GM12878 (cell line): ENCODE measurements around the gene KLF3. TPM values are rescaled to one million over a fixed set of nuclear protein-coding genes. Genes with fewer than 3 reads are reported as not detected.

Experiments
- ATAC-seq: fragments of 200-7000 bp; cut with Tn5 transposase; 3 replicates; pipeline ENCODE4 v1.9.1; 2020; ENCODE audit warnings: mild to moderate bottlenecking, moderate library complexity
- BruUV-seq: library from RNA; stranded (reverse); fragments of 400-500 nt; replicated peaks from 2 replicates; lab custom pipeline; 2021; lab: Mats Ljungman, UMichigan
- CTCF ChIA-PET: fragments of 300-600 bp; sonication (Branson Sonifier 250); formaldehyde crosslinking; extraction: SDS; loops from one replicate; lab custom pipeline; 2021; ENCODE audit warnings: inconsistent platforms; lab: Yijun Ruan, JAX
- POLR2A ChIA-PET: fragments of 350-600 bp; formaldehyde crosslinking; extraction: SDS; loops from one replicate; lab custom pipeline; 2021; ENCODE audit warnings: inconsistent platforms; lab: Charles Lee
- RAD21 ChIA-PET: fragments of 300-600 bp; sonication (Branson Sonifier 250); formaldehyde crosslinking; loops from one replicate; lab custom pipeline; 2023; ENCODE audit warnings: antibody characterized with exemption; ENCODE audit not compliant: unreplicated experiment; lab: Charles Lee
- SMC1A ChIA-PET: fragments of 300-600 bp; sonication (Branson Sonifier 250); formaldehyde crosslinking; loops from one replicate; lab custom pipeline; 2023; ENCODE audit not compliant: unreplicated experiment, uncharacterized antibody; lab: Charles Lee
- DNase-seq: peaks from one replicate; pipeline ENCODE4 v3.0.0-alpha.2; 2011; ENCODE audit warnings: low read depth, low spot score
- FAIRE-seq: peaks from 3 replicates; lab custom pipeline; 2011; peaks lifted over from hg19 to GRCh38; lab: Jason Lieb, UNC
- H2AFZ ChIP-seq: 2 replicates; pipeline ENCODE4 v1.6.0; 2011; ENCODE audit warnings: low read depth, low read length, control low read depth; ENCODE audit not compliant: control insufficient read depth
- H3K27ac ChIP-seq: 2 replicates; pipeline ENCODE4 v1.5.1; 2011; ENCODE audit warnings: control low read depth; ENCODE audit not compliant: control insufficient read depth, insufficient read depth
- H3K27me3 ChIP-seq, 2 experiments: replicated peaks in 1 of 2; 2 replicates each; pipeline versions ENCODE4 v1.6.0 to v1.6.1; 2011; ENCODE audit warnings: low read length in 1 of 2; ENCODE audit not compliant: control insufficient read depth in 2 of 2, insufficient read depth in 2 of 2
- H3K36me3 ChIP-seq, 2 experiments: 2 replicates each; pipeline ENCODE4 v1.5.1; 2011; ENCODE audit warnings: low read length in 1 of 2; ENCODE audit not compliant: control insufficient read depth in 2 of 2, insufficient read depth in 2 of 2
- H3K4me1 ChIP-seq: 2 replicates; pipeline ENCODE4 v1.6.1; 2011; ENCODE audit warnings: mild to moderate bottlenecking, low read length, moderate library complexity, mixed read lengths; ENCODE audit not compliant: control insufficient read depth, insufficient read depth
- H3K4me2 ChIP-seq: 2 replicates; pipeline ENCODE4 v1.6.0; 2011; ENCODE audit warnings: control low read depth; ENCODE audit not compliant: control insufficient read depth, insufficient read depth
- H3K4me3 ChIP-seq: fragments of 200-600 bp; sonication (generic); 2 replicates; pipeline ENCODE4 v1.5.1; 2016
- H3K79me2 ChIP-seq: 2 replicates; pipeline ENCODE4 v1.6.0; 2011; ENCODE audit warnings: low read length; ENCODE audit not compliant: control insufficient read depth, insufficient read depth
- H3K9ac ChIP-seq: 2 replicates; pipeline ENCODE4 v1.8.0; 2011; ENCODE audit warnings: low read length, control low read depth, mixed read lengths; ENCODE audit not compliant: control insufficient read depth, insufficient read depth
- H3K9me3 ChIP-seq: replicated peaks from 3 replicates; pipeline ENCODE4 v1.5.1; 2011; ENCODE audit warnings: mild to moderate bottlenecking, low read length; ENCODE audit not compliant: control insufficient read depth, insufficient read depth
- H4K20me1 ChIP-seq: 2 replicates; pipeline ENCODE4 v1.6.0; 2011; ENCODE audit not compliant: control insufficient read depth, insufficient read depth
- STAT1 ChIP-seq: fragments of 450-650 bp; conservative IDR thresholded peaks from 2 replicates; pipeline ENCODE4 v1.6.1; 2014; ENCODE audit warnings: antibody characterized with exemption, mild to moderate bottlenecking
- WGBS: methylation state at CpG from one replicate; pipeline ENCODE4 v1.1.6; 2016; ENCODE audit warnings: low lambda C conversion rate; ENCODE audit not compliant: insufficient replicate concordance, insufficient coverage; ENCODE audit errors: missing lambda C conversion rate; 5-methylcytosine and 5-hydroxymethylcytosine counted together
- in situ Hi-C: fragments of 300-500 bp; cut with MboI; formaldehyde crosslinking; loops from 9 replicates; pipeline ENCODE4 v1.14.3; 2018; ENCODE audit warnings: mixed read lengths
- intact Hi-C: fragments of 100-400 bp; cut with micrococcal nuclease; formaldehyde crosslinking; loops from one replicate; pipeline ENCODE4 v1.14.2; 2022; ENCODE audit not compliant: unreplicated experiment
- polyA plus RNA-seq, 11 experiments: library from polyadenylated mRNA; depleted of rRNA in 4 of 11; unstranded in 6 of 11; stranded (reverse) in 5 of 11; fragments of >200 nt; fragmentation: Nextera tagmentation in 4 of 11; fragmentation: Illumina TruSeq in 1 of 11; extraction: Ambion mirVana in 4 of 11; extraction: Trizol in 1 of 11; gene quantifications; 1 replicate in 1 of 11; 2 replicates in 10 of 11; pipeline versions ENCODE4 v1.2.1 to v1.2.3, GENCODE V29; 2011 to 2016; ENCODE audit warnings: inconsistent platforms in 2 of 11, missing spikeins in 2 of 11, low read depth in 1 of 11
- total RNA-seq, 4 experiments: library from RNA; depleted of rRNA in 3 of 4; stranded (reverse); fragments of >200 nt in 3 of 4; fragmentation: Illumina TruSeq in 1 of 4; extraction: Trizol in 1 of 4; gene quantifications; 2 replicates each; pipeline versions ENCODE4 v1.2.1 to v1.2.3, GENCODE V29; 2013 to 2021
- TF ChIP-seq, protein P1 (sequence below): fragments of 450-650 bp; IDR thresholded peaks from 2 replicates; pipeline ENCODE4 v1.6.1; 2016; ENCODE audit warnings: mild to moderate bottlenecking
- TF ChIP-seq, protein P2 (sequence below): fragments of 450-650 bp; IDR thresholded peaks from 2 replicates; pipeline ENCODE4 v1.6.1; 2017; ENCODE audit warnings: borderline replicate concordance

KLF3 gene
- total and polyA plus RNA-seq, 10 of the 15 experiments (the other 5 are each of a cell fraction or from before 2014, with no cell fraction given) = 1.4 to 5.8 (median 2.1) TPM

DNA sequence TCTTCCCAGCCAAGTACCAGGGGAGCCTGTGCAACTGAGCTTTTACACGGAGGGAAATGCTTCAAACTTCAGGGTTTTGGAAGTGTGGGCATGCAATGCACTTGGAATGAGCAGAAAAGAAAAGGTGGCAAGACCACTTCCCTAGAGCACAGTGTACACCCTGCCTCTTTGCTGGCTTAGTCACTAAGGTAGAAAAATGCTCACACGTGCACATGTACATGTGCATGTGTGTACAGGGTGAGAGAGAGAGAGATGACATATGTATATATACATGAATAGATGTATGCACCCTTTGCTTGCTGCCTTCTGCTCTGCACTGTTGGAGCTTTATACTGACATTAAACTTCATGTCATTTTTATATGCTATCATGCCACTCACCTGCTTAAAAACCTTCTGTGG lies 7.9 kb upstream of the KLF3 start (continued):
- TF ChIP-seq, protein P1, sequence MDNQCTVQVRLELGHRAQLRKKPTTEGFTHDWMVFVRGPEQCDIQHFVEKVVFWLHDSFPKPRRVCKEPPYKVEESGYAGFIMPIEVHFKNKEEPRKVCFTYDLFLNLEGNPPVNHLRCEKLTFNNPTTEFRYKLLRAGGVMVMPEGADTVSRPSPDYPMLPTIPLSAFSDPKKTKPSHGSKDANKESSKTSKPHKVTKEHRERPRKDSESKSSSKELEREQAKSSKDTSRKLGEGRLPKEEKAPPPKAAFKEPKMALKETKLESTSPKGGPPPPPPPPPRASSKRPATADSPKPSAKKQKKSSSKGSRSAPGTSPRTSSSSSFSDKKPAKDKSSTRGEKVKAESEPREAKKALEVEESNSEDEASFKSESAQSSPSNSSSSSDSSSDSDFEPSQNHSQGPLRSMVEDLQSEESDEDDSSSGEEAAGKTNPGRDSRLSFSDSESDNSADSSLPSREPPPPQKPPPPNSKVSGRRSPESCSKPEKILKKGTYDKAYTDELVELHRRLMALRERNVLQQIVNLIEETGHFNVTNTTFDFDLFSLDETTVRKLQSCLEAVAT = no peak

DNA sequence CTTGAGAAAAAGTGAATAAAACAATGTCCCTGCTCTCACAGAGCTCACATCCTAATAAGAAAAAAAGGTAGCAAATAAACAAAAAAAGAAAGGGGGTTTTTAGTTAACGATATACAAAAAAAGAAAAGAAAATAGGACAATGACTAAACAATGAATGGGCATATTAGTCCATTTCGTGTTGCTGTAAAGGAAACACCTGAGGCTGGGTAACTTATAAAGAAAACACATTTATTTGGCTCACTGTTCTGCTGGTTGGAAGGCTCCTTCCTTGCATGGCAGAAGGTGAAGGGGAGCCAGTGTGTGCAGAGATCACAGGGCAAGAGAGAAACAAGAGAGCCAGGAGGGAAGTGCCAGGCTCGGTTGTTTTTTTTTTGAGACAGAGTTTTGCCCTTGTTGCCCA lies 4.7 kb upstream of the KLF3 start:
- in situ Hi-C loops = no loop called here
- no peak for ATAC-seq
- H3K79me2 ChIP-seq = peaks cover 5% of the 10 kb centered on the region
- CTCF ChIA-PET = interaction anchor here (0.7 to 2.2 kb wide), 3 partner anchors 16 to 480 kb away, joined by 3 to 9 read pairs (median 4); no protein-coding TSS in a partner anchor
- no peaks in the 10 kb centered on the region; the same call in 2 of the 3 replicates for H3K9me3 ChIP-seq
- H3K4me1 ChIP-seq = peaks cover 7% of the 10 kb centered on the region
- no peak overlapping the region for H3K4me3 ChIP-seq
- DNase-seq = no peak
- TF ChIP-seq, protein P2, sequence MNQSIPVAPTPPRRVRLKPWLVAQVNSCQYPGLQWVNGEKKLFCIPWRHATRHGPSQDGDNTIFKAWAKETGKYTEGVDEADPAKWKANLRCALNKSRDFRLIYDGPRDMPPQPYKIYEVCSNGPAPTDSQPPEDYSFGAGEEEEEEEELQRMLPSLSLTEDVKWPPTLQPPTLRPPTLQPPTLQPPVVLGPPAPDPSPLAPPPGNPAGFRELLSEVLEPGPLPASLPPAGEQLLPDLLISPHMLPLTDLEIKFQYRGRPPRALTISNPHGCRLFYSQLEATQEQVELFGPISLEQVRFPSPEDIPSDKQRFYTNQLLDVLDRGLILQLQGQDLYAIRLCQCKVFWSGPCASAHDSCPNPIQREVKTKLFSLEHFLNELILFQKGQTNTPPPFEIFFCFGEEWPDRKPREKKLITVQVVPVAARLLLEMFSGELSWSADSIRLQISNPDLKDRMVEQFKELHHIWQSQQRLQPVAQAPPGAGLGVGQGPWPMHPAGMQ = no peak
- no peak for TF ChIP-seq STAT1
- no peak for FAIRE-seq
- no peak overlapping the region for H2AFZ ChIP-seq
- no peak overlapping the region for H3K9ac ChIP-seq
- BruUV-seq = no TSS peak
- SMC1A ChIA-PET = interaction anchor here (0.9 to 1.2 kb wide), 6 partner anchors 9 to 480 kb away, joined by 3 to 4 read pairs (median 3); no protein-coding TSS in a partner anchor
- H4K20me1 ChIP-seq = no peaks in the 10 kb centered on the region
- intact Hi-C loops = no loop called here
- RAD21 ChIA-PET = interaction anchor here (0.7 kb wide), 1 partner anchor 16 kb away, joined by 3 read pairs; no protein-coding TSS in a partner anchor
- WGBS = 12% methylated on average over 3 of the region's 3 CpGs
- no peak overlapping the region for H3K27ac ChIP-seq
- POLR2A ChIA-PET = no interaction called here
- H3K36me3 ChIP-seq = no peaks in the 10 kb centered on the region
- H3K4me2 ChIP-seq = no peak overlapping the region
- no peaks in the 10 kb centered on the region; a peak in 3 of 4 replicates for H3K27me3 ChIP-seq
